OCI-LY3 (cell line): Measurements from ENCODE around the gene PRKAR2A.

Experiments
- EZH2phosphoT487 ChIP-seq: fragments of 200-600 bp; shearing (Covaris generic); IDR thresholded peaks from 2 replicates; pipeline ENCODE4 v1.6.1; 2018; ENCODE audit warnings: antibody characterized with exemption, mixed run types, low read depth
- TF ChIP-seq, protein P1 (sequence below): fragments of 200-600, 300-600 bp; sonication (generic); IDR thresholded peaks from 2 replicates; pipeline ENCODE4 v1.5.1; 2014; ENCODE audit warnings: antibody characterized with exemption, low read length, low read depth

DNA sequence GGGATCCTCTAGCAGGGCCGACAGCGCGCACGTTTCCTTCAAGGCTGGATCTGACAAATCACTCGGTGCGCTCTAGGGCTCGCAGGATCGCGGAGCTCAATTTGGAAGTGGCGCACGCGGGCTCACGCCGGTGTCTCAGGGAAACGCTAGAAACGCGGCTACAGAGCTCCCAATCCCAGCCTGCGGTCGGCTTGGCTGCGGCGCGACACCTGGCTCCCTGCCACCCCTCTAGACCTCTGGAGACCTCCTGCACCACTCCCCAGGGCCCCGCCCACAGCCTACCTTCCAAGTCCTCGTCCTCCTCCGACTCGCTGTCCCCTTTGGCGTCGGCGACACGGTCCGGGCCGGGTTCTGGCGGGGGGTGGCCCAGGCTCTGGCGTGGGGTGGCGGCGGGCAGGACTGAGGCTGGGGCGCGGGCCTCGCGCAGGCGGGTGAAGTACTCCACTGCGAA is 596 bp downstream of the PRKAR2A start:
- TF ChIP-seq, protein P1, sequence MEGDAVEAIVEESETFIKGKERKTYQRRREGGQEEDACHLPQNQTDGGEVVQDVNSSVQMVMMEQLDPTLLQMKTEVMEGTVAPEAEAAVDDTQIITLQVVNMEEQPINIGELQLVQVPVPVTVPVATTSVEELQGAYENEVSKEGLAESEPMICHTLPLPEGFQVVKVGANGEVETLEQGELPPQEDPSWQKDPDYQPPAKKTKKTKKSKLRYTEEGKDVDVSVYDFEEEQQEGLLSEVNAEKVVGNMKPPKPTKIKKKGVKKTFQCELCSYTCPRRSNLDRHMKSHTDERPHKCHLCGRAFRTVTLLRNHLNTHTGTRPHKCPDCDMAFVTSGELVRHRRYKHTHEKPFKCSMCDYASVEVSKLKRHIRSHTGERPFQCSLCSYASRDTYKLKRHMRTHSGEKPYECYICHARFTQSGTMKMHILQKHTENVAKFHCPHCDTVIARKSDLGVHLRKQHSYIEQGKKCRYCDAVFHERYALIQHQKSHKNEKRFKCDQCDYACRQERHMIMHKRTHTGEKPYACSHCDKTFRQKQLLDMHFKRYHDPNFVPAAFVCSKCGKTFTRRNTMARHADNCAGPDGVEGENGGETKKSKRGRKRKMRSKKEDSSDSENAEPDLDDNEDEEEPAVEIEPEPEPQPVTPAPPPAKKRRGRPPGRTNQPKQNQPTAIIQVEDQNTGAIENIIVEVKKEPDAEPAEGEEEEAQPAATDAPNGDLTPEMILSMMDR: no peak
- TF ChIP-seq EZH2phosphoT487: no peak
